OCI-LY7 (cell line): ENCODE data around the gene B3GALT2.

Experiments used
- EZH2phosphoT487 ChIP-seq: fragments of 200-600 bp; sonication (generic); IDR thresholded peaks from 2 replicates; pipeline ENCODE4 v1.6.1; 2018; ENCODE audit warnings: low read depth, borderline replicate concordance, mild to moderate bottlenecking, mixed run types, antibody characterized with exemption, low read length, moderate library complexity, mixed read lengths
- TF ChIP-seq, protein P1 (sequence below): fragments of 200-600 bp; sonication (generic); conservative IDR thresholded peaks from 2 replicates; pipeline ENCODE4 v1.5.1; 2014; ENCODE audit warnings: mild to moderate bottlenecking, antibody characterized with exemption, low read length, moderate library complexity, mixed read lengths

DNA sequence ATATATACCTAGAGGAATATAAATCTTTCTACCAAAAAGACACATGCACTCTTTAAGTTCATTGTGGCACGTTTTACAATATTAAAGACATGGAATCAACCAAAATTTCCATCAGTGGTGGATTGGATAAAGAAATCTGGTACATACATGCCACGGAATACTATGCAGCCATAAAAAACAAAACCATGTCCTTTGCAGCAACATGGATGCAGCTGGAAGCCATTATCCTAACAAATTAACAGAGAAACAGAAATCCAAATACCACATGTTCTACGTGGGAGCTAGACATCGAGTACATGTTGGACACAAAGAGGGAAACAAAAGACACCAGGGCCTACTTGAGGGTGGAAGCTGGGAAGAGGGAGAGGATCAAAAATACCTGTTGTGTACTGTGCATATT, 33.0 kb upstream of the B3GALT2 start:
- TF ChIP-seq, protein P1, sequence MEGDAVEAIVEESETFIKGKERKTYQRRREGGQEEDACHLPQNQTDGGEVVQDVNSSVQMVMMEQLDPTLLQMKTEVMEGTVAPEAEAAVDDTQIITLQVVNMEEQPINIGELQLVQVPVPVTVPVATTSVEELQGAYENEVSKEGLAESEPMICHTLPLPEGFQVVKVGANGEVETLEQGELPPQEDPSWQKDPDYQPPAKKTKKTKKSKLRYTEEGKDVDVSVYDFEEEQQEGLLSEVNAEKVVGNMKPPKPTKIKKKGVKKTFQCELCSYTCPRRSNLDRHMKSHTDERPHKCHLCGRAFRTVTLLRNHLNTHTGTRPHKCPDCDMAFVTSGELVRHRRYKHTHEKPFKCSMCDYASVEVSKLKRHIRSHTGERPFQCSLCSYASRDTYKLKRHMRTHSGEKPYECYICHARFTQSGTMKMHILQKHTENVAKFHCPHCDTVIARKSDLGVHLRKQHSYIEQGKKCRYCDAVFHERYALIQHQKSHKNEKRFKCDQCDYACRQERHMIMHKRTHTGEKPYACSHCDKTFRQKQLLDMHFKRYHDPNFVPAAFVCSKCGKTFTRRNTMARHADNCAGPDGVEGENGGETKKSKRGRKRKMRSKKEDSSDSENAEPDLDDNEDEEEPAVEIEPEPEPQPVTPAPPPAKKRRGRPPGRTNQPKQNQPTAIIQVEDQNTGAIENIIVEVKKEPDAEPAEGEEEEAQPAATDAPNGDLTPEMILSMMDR: no peak
- no peak for TF ChIP-seq EZH2phosphoT487
